Activated gamma-delta T cell treated with anti-CD3 and anti-CD28 coated beads, Interleukin-2, amount 50 U/mL, for 16 hours (primary cell): ENCODE results near the gene SEC31A.
A peak's percentile ranks its signal among the peaks of the same experiment; 100 is the strongest.
"Not testable (repeated sequence)": the region's sequence is repeated elsewhere in the genome, so short reads cannot be mapped to it uniquely, and the experiment has no call there.

Experiments used
- DNase-seq: peaks from one replicate; pipeline ENCODE4 v3.0.0-alpha.2; 2020; ENCODE audit warnings: low read depth

Gene SEC31A

GRCh38 chr4:82890901-82891706 is at the start of gene SEC31A:
Gene SEC31A (minus strand): TSS chr4:82891153. CDS start chr4:82881936, 9,217 bp downstream.
- DNase-seq = peak; percentile 97

GRCh38 chr4:82939414-82939813 is 48.5 kb upstream of the SEC31A start:
- DNase-seq = no peak

- DNase-seq = no peak
Measured at GRCh38 chr4:82934441-82934840, 43.5 kb upstream of the SEC31A start.

- DNase-seq = no peak
Measured at GRCh38 chr4:82930848-82931755, 40.1 kb upstream of the SEC31A start.

DNA sequence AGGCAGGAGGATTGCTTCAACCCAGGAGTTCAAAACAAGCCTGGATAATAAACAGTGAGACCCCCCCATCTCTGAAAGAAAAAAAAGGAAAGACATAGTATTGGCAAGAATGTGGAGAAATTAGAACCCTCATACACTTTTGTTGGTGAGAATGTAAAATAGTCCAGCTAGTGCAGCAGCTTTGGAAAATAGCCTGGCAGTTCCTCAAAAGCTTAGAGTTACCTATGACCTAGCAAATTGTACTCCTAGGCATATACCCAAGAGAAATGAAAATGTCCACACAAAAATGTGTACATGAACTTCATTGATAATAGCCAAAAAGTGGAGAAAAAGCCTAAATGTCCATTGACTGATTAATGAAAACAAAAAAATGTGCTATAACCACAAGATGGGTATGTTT is 30.8 kb upstream of the SEC31A start:
- no peak for DNase-seq

GRCh38 chr4:82919386-82919785 is 28.4 kb upstream of the SEC31A start:
- DNase-seq = no peak

DNA sequence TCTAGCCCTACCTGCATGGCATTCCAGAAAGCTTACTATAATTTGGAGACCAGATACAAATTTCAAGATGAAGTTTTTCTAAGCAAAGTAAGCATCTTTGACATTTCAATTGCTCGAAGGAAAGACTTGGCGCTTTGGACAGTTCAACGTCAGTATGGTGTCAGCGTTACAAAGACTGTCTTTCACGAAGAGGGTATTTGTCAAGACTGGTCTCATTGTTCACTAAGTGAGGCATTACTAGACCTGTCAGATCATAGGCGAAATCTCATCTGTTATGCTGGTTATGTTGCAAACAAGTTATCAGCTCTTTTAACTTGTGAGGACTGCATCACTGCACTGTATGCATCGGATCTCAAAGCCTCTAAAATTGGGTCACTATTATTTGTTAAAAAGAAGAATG is 27.1 kb upstream of the SEC31A start:
- DNase-seq = no peak

- not testable (repeated sequence) for DNase-seq
Measured at GRCh38 chr4:82913968-82914367, 23.0 kb upstream of the SEC31A start.

DNA sequence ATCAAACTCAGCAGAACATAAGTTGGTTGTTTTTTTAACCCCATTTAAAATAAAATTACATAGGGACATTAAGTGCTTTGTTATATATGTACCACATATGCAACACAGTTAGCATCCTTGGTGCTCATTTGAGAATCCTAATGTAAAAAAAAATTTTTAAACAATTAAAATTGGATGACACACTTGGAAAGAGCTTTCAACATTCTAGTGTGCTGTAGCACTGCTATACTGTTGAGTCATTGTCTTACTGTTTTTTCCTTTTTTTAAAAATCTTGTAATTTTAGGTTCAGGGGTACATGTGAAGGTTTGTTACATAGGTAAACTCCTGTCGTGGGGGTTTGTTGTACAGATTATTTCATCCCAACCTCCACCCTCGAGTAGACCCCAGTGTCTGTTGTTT is 22.4 kb upstream of the SEC31A start:
- no peak for DNase-seq

GRCh38 chr4:82909326-82909725 is 18.4 kb upstream of the SEC31A start:
- no peak for DNase-seq

DNA sequence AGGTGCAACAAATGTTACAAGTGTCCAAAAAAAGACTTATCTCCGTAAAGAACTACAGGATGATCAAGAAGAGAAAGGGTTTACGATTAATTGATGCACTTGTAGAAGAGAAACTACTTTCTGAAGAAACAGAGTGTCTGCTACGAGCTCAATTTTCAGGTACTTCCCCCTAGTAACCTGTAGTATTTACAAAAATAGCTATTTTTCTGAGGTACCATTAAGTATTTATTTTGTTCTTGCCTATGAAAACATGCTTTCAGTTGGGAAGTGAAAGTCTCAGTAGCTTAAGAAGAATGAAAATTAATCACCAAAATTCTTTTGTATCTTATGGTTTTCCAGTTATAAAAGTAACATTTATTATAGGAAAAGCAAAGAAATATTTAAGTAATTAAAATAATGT is 15.5 kb upstream of the SEC31A start:
- DNase-seq = no peak

GRCh38 chr4:82905205-82905604 is 14.3 kb upstream of the SEC31A start:
- DNase-seq = peak; percentile 17

DNA sequence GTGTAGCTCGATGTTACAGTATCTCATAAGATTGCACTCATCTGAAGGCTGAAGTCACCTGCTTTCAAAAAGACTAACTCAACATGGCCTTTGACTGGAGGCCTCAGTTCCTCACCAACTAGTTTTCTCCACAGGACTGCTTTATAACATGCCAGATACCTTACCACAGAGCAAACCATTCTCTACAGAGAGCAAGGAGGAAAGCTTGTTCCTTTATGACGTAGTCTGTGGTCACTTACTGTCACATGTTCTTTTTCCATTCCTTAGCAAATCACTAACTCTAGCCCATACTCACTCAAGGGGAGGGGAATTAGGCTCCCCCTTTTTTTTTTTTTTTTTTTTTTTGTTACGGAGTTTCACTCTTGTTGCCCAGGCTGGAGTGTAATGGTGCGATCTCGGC is 12.8 kb upstream of the SEC31A start:
- DNase-seq = no peak

DNA sequence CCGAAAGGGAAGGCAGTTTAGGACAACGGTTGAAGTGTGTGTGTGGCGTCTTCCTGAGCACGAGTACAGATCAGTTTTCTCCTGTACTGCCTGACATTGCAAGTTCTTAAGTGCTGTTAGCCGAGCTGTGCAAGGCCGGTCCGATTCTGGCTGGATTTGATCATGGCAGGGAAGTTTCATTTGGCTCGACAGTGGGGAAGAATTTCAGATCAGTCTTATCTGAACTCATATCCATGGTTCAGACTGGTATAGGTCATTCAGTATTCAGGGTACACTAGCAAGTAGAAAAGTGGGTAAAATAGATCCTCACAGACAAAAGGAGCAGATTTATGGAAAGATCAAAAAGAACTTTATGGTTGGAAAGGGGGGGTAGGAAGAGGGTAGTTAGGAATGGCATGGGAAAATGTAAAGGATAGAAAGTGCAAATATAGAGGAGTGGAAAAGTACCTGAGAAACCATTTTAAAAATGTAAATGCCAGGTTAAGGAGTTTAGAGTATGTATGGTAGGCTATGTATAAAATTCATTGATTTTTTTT is 10.3 kb upstream of the SEC31A start:
- no peak for DNase-seq

DNA sequence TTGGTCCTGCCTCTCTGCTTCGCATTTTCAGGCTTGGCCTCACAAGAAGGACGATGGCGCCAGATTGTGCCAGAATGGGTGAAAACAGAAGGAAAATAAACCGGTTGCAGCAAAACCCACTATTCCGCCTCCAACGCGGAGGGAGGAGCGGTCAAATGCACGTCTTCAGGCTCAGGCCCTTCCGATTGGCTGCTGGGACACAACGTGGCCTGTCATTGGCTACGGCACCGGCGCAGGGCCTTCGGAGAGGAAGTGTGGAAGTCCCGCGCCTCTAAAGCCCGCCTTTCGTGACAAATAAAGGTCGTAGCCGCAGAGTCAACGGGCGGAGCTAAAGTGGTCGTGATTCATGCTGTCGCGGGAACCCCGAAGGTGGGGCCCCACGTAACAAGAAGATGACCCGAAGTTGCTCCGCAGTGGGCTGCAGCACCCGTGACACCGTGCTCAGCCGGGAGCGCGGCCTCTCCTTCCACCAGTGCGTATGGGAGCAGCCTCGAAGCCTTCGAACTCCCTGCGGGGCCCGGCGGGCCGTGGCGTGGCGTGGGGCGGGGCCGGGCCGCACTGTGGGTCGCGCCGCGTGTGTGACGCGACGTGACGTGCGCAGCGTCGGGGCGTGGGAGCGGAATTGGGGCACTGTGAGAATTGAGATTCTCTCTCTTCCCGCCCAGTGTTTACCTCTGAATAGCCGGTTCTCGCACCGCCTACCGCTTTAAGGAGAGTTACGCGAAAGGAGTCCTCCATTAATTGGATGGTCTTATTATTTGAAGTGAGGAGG is 9.6 kb upstream of the SEC31A start, which contains the start of gene THAP9:
Gene THAP9, plus strand, starts transcription at position 325 of the 772 bp plus-strand sequence. Its CDS starts 68 bp downstream, at position 393.
- DNase-seq = peak; percentile 97

DNA sequence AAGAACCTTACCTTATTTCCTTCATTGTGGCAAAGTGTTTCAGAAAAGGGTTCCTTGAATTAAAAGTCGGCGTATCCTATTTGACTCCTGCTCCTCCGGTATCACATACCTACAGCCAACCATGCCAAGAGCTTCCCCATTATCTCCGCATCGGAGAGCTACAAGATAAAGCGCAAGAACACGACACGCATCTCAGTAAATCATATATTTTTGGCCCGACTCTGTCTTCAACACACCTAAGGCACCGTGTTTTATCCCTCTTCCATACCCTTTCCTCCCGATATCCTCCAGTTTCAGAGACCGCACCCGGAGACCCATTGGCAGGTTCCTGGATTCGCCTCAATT is 9.1 kb upstream of the SEC31A start:
- no peak for DNase-seq

GRCh38 chr4:82899374-82900065 is 8.6 kb upstream of the SEC31A start:
- DNase-seq = no peak

- DNase-seq = no peak
Measured at GRCh38 chr4:82898322-82899243, 7.6 kb upstream of the SEC31A start.

GRCh38 chr4:82896755-82897154 is 5.8 kb upstream of the SEC31A start:
- no peak for DNase-seq

DNA sequence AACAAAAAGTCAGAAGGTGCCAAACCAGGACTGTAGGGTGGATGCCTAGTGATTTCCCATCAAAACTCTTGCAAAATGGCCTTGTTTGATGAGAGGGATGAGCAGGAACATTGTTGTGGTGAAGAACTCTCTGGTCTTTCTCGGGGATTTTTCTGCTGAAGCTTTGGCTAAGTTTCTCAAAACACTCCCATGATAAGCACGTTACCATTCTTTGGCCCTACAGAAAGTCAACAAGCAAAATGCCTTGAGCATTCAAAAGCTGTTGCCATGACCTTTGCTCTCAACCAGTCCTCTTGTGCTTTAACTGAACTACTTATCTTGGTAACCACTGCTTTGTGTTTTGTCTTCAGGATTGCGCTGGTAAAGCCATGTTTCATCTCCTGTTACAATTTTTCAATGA is 3.0 kb upstream of the SEC31A start:
- no peak for DNase-seq
